ENCODE results near the gene EVX2. TPM values are rescaled to one million over a fixed set of nuclear protein-coding genes. Genes with fewer than 3 reads are reported as not detected.

Gene EVX2
- polyA plus RNA-seq, 1 of the 3 experiments (the other 2 are of a cell fraction) = not detected

GRCh38 chr2:176096986-176097819, 13.4 kb upstream of the EVX2 start (continued):
- TF ChIP-seq NRF1 (IDR thresholded peaks at IDR 0.05; ENCODE audit: low read depth, low read length) (peak; percentile 52; the same call in 1 of the 2 replicates), TAF1 (IDR thresholded peaks at IDR 0.05; ENCODE audit: borderline replicate concordance, low read depth, low read length) (no peak), RXRA (IDR thresholded peaks at IDR 0.05; ENCODE audit: borderline replicate concordance, low read depth) (no peak), EZH2phosphoT487 (IDR thresholded peaks at IDR 0.05; ENCODE audit: borderline replicate concordance, low read depth) (no peak), GATA2 (CRISPR knock-in tag; IDR thresholded peaks at IDR 0.05) (no peak), CHD2 (IDR thresholded peaks at IDR 0.05; ENCODE audit: low read length, partially characterized antibody) (peak; percentile 3), REST (IDR thresholded peaks at IDR 0.05; ENCODE audit: low read depth, low read length) (no peak), FOSL2 (IDR thresholded peaks at IDR 0.05; ENCODE audit: borderline replicate concordance, low read depth) (no peak), RAD21 (IDR thresholded peaks at IDR 0.05; ENCODE audit: low read length) (peak; percentile 85), FOXM1 (IDR thresholded peaks at IDR 0.05; ENCODE audit: low read depth) (no peak)
- TF ChIP-seq, protein P1, sequence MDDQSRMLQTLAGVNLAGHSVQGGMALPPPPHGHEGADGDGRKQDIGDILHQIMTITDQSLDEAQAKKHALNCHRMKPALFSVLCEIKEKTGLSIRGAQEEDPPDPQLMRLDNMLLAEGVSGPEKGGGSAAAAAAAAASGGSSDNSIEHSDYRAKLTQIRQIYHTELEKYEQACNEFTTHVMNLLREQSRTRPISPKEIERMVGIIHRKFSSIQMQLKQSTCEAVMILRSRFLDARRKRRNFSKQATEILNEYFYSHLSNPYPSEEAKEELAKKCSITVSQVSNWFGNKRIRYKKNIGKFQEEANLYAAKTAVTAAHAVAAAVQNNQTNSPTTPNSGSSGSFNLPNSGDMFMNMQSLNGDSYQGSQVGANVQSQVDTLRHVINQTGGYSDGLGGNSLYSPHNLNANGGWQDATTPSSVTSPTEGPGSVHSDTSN (IDR thresholded peaks at IDR 0.05) = no peak

DNA sequence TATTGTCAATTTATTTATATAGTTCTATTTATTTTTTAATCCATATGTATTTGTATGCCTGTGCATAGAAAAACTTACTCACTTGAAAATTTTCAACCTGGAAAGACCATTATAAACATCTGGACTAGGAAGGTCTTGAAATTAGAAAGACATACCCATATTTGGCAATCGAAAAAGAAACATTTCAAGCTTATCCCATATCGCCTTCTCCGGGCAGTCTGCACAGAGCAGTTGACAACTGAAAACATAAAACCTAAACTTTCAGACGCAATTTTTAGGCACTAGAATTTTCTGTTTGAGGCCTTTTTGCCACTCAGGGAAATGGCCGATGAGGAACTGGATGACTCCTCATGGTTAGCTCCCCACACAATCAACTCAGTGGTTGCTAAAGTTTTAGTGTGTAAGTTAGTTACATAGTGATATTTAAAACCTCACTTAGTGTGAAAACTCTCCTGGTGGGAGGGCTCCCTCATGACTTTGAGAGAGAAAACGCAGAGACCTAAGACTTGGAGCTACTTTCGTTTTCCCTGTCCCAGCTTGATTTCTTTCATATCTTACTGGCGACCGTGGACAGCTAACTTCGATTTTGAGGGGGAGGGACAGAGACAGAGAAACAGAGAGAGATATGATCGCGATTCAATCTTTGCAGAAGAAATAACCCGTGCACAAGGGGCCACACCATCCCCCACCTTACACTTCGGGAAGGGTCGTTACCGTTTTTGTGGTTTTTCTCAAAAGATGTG, 12.7 kb upstream of the EVX2 start:
- Histone ChIP-seq H3K9me3 (no peaks in the 10 kb centered on the region), H2AFZ (ENCODE audit: low read depth) (no peak overlapping the region), H3K4me1 (ENCODE audit: control insufficient read depth in 1 of 2, insufficient read depth in 2 of 2, low read depth in 1 of 2, low read length in 1 of 2) (peaks cover 0 to 25% of the 10 kb centered on the region in 2 experiments; a peak in 2 of 4 replicates), H3K36me3 (replicated peaks in 1 of 2; ENCODE audit: control insufficient read depth in 1 of 2, insufficient read depth in 2 of 2, low read length in 1 of 2) (no peaks in the 10 kb centered on the region), H3K27ac (ENCODE audit: low read depth in 2 of 2, low read length in 1 of 2) (no peak overlapping the region), H3K27me3 (ENCODE audit: insufficient read depth) (peaks cover 94% of the 10 kb centered on the region), H3F3A (replicated peaks; ENCODE audit: insufficient read depth) (no peaks in the 10 kb centered on the region), H3K9me2 (no peaks in the 10 kb centered on the region), H3K9ac (no peak overlapping the region), H3K79me2 (ENCODE audit: insufficient read depth) (no peaks in the 10 kb centered on the region), H3K4me3 (ENCODE audit: low read depth in 2 of 2, low read length in 1 of 2) (no peak overlapping the region; a peak in 1 of 4 replicates), H3K4me2 (peak overlapping the region; percentile 81), H4K20me1 (ENCODE audit: insufficient read depth) (no peaks in the 10 kb centered on the region)
- 43% methylated on average over 16 of the region's 16 CpGs for WGBS (ENCODE audit: low lambda C conversion rate)
- TF ChIP-seq TCF12 (IDR thresholded peaks at IDR 0.05) = no peak
- no peak for TF ChIP-seq NFIC (IDR thresholded peaks at IDR 0.05; ENCODE audit: borderline replicate concordance)
- no peak for TF ChIP-seq MXI1 (IDR thresholded peaks at IDR 0.05; ENCODE audit: low read depth, low read length)
- no peak for TF ChIP-seq IRF3 (IDR thresholded peaks at IDR 0.05; ENCODE audit: low read depth, low read length)
- no peak for TF ChIP-seq ELF1 (IDR thresholded peaks at IDR 0.05)
- TF ChIP-seq NRF1 (IDR thresholded peaks at IDR 0.05; ENCODE audit: low read depth, low read length) = no peak
- no peak for TF ChIP-seq FOXJ3 (CRISPR knock-in tag; IDR thresholded peaks at IDR 0.05)
- no peak for TF ChIP-seq USF2 (IDR thresholded peaks at IDR 0.05; ENCODE audit: borderline replicate concordance, low read depth, low read length)
- ChIA-PET POLR2A (no interaction called here), CTCF (interaction anchor here (0.7 to 13.5 kb wide), 41 partner anchors 8 to 1399 kb away, joined by 3 to 264 read pairs (median 6); partner anchors contain the start of genes EVX2, HOXD10, HOXD11 and HOXD9)
- DNase-seq = no peak
